GM18505 (cell line): ENCODE results near the gene WBP1L.

Source experiments
- ATAC-seq: cut with Tn5 transposase; IDR thresholded peaks from one replicate; pipeline ENCODE4 v1.9.1; 2021; ENCODE audit not compliant: unreplicated experiment
- POLR2A ChIP-seq: IDR thresholded peaks from 4 replicates; pipeline ENCODE4 v1.6.1; 2011; ENCODE audit warnings: borderline replicate concordance; ENCODE audit not compliant: insufficient read depth, insufficient read length; ENCODE audit errors: extremely low read depth

WBP1L gene

DNA sequence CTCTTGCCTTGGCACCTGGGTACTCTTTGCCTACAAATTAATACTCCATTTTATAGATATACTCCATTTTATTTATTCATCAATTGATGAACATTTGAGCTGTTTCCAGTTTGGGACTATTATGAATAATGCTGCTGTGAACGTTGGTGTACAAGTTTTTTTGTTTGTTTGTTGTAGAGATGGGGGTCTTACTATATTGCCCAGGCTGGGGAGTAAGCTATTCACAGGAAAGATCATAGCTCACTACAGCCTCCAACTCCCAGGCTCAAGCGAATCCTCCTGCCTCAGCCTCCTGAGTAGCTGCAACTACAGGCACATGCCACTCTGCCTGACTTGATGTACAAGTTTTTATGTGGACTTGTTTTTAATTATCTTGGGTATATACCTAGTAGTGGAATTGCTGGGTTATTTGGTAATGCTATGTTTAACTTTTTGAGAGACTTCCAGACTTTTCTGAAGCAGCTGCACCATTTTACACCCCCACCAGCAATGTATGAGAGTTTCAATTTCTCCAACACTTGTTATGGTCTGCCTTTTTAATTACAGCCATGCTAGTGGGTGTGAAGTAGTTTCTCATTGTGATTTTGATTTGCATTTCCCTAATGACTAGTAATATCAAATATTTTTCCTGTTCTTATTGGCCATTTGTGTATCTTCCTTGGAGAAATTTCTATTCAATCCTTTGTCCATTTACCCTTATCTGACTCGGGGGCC, 15.9 kb downstream of the WBP1L start:
- no peak for TF ChIP-seq POLR2A
- no peak for ATAC-seq

DNA sequence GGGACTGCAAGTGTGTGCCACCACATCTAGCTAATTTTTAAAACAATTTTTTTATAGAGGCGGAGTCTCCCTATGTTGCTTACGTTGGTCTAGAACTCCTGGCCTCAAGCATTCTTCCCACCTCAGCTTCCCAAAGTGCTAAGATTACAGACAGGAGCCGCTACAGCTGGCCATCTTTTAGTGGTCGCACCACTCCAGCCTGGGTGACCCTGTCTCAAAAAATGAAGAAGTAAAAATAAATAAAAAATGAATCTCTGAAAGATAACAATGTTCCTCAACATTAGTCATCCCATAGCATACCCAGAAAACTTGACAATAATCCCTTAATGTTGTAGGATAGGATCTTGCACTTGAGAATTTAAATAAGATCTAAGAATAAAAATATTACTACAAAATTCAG, 18.2 kb downstream of the WBP1L start:
- ATAC-seq: no peak
- no peak for TF ChIP-seq POLR2A

DNA sequence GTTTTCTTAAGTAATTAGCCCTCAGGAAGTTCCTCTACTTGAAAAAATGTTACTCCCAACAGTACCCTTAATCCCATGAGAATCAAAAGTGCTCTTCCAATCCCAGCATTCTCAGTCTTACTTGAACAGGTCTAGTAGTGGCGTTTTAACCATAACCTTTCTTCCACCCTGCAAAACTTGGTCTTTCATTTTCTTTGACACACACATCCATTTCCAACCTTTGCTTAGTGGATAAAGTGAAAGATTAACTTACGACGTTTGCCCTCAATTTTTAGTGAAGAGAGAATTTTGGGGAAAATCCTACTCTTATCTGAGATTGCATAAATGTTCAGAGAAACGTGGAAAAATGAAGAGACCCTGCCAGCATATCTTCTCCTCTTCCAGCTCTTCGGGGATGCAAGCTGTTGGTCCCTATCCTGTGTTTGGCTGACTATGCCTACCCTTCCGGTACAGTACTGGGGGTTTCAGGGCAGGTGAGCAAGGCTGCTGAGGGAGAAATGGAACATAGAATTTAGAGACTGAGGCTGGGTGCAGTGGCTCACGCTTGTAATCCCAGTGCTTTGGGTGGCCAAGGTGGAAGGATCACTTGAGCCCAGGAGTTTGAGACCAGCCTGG, 18.8 kb downstream of the WBP1L start:
- ATAC-seq: no peak

DNA sequence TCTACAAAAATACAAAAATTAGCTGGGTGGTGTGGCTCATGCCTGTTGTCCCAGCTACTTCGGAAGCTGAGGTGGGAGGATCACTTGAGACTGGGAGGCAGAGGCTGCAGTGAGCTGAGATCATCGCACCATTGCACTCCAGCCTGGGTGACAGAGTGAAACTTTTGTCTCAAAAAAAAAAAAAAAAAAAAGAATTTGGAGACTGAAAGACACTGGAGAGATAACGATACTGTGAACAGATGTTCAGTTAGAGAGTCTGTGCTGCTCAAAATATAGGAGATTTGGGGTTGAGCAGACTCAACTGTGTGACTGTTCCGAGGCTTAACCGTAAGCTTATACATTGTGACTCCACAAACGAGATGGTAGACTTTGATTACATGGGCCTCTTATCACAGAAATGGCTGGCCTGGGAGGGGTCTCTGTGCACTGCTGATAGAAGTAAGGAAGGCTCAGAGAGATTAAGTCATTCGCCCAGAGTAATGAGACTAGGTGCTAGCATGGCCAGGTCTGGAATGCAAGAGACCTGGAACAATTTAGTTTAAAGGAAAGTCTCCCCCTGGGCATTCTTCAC, 19.4 kb downstream of the WBP1L start:
- ATAC-seq: no peak
- TF ChIP-seq POLR2A: no peak

More for the DNA sequence above, 18.8 kb downstream of the WBP1L start:
- TF ChIP-seq POLR2A: no peak

DNA sequence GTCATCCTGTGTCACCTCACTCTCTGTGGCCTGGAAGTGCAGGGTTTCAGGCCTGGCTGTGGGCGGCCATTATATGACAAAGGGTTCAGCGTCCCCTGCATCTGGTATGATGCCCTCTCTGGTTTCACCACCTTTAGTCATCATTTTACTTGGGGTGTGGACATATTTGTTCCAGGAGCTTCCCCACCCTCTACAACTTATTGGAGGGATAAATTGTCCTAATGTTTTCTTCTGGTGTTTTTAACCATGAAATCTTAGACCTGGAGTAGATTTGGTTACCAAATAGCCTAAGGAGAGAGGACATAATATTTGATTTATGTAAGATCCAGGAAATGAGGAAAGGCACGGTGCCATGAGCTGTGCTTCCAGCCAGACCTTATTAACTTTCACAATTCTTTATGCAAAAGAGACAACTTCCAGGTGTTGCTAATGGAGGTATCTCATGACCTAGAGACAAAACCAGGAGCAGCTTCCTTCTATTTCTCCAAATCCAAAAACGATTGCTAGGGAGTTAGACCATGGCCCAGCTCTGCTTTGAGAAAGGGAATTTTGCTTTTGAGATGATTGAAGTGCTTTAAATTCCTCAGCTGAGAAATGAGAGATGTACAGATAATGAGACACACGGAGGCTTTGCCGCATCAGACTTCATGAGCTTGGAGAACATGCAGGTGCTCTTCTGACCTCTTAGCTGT, 20.9 kb downstream of the WBP1L start:
- ATAC-seq: no peak
- no peak for TF ChIP-seq POLR2A

DNA sequence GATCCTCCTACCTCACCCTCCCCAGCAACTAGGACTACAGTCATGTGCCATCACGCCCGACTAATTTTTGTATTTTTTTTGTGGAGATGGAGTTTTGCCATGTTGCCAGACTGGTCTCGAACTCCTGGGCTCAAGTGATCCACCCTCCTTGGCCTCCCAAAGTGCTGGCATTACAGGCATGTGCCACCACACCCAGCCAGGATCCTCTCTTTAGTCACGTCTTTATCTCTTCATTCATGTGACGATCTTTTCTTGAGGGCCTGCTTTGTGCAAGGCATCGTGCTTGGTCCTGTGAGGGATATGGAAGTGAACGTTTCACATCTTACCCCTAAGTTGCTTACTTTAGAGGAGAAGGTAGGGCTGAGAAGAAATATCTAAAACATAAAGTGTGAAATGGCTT, 21.6 kb downstream of the WBP1L start:
- no peak for ATAC-seq

DNA sequence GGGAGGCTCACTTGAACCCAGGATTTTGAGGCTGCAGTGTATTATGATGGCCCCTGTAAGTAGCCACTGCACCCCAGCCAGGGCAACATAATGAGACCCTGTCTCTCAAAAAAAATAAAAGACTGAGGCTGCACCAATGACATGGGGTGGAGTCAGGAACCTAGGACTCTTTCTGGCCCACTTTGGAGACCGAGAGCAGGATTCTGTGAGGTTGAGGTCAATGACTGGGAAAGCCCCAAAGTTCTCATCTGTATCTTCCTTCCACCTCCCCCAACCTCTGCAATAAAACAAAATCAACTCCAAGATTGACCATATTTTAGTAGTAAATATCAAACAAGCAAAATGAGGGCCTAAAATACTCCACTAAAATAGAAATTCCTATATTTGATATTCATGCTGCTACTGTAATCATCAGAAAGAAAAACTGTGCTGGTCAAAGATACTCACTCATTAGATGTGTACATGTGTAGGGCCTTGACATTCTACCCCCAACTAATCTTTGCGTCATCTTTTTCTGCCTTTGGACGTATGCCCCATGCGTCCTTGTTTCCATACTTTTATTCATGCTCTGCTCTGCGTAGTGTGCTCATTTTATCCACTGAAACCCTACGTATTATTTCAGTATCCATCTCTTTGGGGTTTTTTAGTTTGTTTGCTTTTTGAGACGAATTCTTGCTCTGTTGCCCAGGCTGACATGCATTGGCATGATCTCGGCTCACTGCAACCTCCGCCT, 23.8 kb downstream of the WBP1L start:
- TF ChIP-seq POLR2A: no peak
- ATAC-seq: no peak

More for the DNA sequence above, 21.6 kb downstream of the WBP1L start:
- no peak for TF ChIP-seq POLR2A

DNA sequence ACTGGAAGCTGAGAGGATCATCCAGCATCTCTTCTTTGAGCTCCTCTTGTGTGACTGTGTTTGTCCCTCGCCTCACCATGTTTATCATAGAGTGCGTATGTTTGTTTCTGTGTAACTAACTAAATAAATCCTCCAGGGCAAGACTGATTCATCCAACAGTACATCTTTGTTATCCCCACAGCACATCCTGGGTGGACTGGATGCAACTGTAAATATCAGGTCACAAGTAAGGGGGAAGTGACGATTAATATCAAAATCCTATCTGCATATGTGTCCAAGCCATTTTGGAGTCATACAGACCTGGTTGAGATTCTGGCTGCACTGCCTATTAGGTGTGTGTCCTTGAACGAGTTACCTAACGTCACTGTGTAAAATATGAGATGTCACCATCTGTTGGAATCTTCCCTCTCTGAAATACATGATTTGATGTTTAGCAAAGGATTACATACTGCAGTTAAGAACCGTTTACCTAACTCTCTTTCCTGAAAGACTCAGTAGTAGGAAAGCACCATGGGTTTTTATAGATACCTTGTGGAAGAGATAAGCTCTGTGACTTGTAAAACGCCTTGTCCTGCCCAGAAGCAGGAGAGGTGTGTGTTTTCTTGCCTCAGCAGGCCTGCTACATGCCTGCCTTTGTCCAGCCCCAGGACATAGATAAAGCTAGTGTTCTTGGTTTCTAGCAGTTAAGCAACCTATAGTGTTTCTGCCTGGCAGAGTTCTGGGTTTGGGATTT, 25.8 kb downstream of the WBP1L start:
- no peak for TF ChIP-seq POLR2A
- ATAC-seq: no peak

DNA sequence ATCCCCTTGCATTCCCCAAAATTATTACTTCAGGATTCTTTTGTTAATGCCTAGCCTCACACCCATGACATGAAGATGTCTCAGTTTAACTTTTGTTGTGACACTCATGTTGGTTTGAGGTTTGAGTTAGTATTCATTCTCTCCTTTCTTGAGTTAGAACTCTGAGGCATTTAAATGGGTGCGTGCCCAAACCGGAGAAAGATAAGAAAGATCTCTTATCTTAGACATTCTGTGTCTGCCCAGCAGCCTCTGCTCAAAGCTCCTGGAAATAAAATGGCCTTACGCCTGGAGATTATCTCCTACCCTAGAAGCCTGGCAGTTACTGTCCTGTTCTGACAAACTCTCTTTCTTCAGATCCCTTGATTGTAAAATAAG, 26.3 kb downstream of the WBP1L start:
- no peak for TF ChIP-seq POLR2A
- no peak for ATAC-seq

DNA sequence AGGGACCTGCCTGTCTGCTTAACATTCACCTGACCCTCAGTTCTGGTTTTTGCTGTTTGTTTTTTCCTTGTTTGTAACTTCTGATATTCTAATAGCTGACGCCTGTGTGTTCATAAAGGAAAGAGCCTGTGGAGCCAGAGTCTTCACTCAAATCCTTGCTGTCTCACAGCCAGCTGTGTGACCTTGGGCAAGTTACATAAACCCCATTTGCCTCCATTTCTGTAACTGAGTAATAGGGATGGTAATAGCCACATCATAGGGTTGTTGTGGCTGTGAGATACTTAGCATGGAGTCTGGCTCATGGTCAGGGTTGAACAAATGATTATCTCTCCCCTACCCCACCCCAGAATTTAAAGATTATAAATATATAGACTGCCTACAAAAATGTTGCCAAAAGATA, 27.0 kb downstream of the WBP1L start:
- ATAC-seq: no peak

DNA sequence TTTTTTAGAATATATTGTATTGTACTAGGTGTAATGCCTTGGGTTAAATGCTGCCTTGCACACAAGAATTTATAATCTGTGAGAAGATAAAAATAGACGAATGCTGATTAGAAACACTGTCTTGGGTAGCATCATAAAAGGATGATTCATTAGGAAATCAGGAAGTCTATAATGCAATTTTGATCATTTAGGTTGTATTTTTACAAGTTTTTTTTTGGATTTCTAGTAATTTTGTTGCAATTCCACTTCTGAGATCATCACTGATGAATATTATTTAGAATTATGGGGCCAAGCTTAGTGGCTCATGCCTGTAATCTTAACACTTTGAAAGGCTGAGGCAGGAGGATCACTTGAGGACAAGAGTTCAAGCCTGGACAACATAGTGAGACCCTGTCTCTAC, 29.6 kb downstream of the WBP1L start:
- no peak for ATAC-seq
- TF ChIP-seq POLR2A: no peak

More for the DNA sequence above, 27.0 kb downstream of the WBP1L start:
- no peak for TF ChIP-seq POLR2A

DNA sequence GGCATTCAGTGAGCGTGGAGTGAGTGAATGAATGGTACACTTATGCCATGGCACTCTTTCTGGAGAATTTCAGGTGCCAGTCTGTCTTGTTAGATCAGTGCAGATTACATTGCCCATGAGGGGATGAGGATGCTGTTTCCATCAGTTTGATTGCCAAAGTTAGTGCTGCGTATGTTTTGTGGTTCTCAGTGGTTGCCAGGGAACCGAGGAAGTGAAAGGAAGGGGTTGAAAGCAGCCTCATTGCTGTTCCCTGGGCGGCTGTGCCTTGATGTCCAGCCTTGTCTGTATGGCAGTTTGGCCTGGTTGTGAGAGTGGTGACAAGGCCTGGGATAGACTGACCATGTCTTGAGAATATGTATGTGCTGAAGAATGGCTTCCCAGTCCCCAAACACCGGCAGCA, 30.2 kb downstream of the WBP1L start:
- no peak for TF ChIP-seq POLR2A
- no peak for ATAC-seq
